NCI-H524 (cell line): Measurements from ENCODE around the gene JAM3.

Experiments
- DNase-seq, 2 experiments: peaks; one replicate each; lab custom pipeline; 2025; lab: John Stamatoyannopoulos, UW

The JAM3 gene

DNA sequence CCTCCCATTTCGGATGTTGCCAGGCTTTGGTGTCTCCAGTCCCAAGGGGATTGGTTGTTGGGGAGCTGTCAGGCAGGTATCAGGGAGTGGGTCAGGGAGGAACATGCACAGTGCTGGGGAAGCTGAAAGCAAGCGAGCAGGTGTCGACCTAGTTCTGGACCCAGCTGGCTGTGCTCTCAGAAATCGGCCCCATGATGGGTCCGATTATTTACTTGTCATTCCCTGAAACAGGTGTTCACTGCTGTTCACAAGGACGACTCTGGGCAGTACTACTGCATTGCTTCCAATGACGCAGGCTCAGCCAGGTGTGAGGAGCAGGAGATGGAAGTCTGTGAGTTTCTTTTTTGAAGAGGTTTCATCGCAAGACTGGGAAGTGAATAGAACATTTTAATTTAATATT lies 76.8 kb downstream of the JAM3 start:
- DNase-seq = no peak

DNA sequence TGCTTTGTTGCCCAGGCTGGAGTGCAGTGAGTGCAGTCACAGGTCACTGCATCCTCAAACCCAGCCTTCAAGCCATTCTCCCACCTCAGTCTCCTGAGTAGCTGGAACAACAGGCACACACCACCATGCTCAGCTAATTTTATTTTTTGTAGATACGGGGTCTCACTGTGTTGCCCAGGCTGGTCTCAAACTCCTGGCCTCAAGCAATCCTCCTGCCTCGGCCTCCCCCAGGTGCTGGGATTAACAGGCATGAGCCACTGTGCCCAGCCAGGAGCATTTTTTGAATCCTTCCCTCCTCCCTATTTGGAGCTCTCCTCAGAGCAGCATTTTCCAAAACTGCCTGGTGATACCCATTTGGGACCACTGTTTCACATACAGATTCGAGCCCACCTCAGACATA lies 77.7 kb downstream of the JAM3 start:
- DNase-seq = no peak

DNA sequence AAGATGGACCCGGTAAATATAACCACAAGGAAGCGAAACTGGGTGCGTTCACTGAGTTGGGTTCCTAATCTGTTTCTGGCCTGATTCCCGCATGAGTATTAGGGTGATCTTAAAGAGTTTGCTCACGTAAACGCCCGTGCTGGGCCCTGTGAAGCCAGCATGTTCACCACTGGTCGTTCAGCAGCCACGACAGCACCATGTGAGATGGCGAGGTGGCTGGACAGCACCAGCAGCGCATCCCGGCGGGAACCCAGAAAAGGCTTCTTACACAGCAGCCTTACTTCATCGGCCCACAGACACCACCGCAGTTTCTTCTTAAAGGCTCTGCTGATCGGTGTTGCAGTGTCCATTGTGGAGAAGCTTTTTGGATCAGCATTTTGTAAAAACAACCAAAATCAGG lies 80.5 kb downstream of the JAM3 start:
- DNase-seq = no peak

- DNase-seq = no peak
These were observed 81.5 kb downstream of the JAM3 start for GRCh38 chr11:134150195-134150903.

- no peak for DNase-seq
These were observed 82.3 kb downstream of the JAM3 start for GRCh38 chr11:134151083-134151747.

DNA sequence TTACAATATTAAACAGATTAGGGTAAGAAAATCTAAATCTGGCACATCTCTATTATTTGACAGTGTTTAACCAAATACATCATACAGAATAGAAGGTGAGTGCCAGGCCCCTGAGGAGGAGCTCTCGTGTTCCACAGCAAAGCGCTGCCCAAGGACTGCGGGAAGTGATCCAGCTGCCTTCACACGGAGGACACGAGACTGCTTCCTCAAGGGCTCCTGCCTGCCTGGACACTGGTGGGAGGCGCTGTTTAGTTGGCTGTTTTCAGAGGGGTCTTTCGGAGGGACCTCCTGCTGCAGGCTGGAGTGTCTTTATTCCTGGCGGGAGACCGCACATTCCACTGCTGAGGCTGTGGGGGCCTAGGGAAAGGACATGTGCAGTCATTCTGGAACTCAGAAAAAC lies 83.8 kb downstream of the JAM3 start:
- no peak for DNase-seq

GRCh38 chr11:134153147-134153905 lies 84.5 kb downstream of the JAM3 start:
- no peak for DNase-seq

GRCh38 chr11:134154441-134154840 lies 85.6 kb downstream of the JAM3 start:
- no peak for DNase-seq

DNA sequence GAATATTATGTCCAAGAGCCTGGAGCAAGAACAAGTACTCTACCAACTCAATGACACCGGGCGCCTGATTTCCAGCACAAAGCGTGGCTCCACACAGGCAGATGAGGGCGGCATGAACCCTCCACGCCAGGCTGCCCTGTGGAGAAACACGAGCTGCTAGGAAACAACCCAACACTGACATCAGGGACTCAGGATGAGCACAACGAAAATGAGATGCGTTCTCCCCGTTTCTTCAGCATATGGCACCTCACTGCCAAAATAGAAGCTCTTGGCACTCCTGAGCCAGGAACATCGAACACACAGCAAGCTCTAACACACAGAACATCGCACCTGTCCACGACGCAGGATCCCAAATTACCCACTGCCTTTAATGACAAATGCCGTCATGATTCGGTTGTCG lies 86.6 kb downstream of the JAM3 start:
- no peak for DNase-seq

DNA sequence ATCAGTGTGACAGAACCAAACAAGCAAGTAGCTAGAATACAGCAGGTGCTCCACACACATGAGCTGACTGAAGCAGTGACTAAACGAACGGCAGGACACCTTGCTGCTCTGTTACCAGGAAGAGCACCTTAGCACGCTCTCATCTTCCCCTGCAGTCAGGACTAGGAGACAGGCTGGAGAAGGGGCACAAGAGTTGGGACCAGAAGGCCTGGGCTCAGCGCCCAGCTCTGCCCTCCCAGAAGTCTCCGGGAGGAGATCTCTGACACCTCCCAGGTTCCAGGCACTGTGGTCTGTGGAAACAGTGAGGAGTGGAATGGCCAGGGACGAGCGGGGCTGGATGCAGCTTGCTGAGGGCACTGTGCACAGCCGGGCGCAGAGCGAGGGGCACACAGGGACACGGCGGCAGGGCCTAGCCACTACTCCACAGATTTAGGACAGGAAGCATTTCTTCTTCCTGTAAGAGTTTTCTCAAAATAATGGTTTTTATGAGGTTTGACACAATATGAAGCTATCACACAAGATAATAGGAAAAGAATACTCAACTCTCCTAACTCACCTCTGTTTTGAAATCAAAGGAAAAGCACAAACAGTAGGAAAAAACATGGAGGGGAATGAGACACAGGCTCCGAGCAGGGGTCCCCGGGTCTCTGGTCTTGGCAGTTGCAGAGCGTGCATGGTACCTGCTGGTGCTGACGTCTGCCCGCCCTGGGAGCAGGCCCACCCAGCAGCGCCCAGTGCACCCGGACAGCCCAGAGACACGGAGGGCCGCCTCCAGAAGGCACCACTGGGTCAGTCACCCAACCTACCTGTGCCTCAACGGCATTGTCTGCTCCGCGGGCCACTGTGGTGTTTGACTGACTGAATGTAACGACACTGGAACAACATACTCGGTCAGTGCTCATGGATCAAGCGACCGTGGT lies 87.3 kb downstream of the JAM3 start:
- no peak for DNase-seq

DNA sequence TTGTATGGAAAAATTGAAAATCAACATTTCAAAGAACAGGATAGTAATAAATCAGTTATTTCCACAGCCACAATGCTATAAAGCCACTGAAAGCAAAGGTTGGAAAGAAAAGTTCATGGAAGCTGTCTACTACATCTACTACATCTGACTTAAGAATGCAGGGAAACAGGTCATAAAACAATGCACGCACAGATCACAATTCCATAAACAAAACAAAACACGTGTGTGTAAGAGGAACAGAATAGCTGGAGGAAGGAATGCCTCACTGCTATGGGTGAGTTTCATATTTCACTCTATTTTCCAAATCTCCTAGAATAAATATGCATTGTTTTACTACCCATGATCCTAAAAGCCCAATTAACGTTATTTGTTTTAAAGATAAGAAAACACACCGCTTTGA lies 88.6 kb downstream of the JAM3 start:
- no peak for DNase-seq

GRCh38 chr11:134158023-134158422 lies 89.2 kb downstream of the JAM3 start:
- DNase-seq = no peak

DNA sequence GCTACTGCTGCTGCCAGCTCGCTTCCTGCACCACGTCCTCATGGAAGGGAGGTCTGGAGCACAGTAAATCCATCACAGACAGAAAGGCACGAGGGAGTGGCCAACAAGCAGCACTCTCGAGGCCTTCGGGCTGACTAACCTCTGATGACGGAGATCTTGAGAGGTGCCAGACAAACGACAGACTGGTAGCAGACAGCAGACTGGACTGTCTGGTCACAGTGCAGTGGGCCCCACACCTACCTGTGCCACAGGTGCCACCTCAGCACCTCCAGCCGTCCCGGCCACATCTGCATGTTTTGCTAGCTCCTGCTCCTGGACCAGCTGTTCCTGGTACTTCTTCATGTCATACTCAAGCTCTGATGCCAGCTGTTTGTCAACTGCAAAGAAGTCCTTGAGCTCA lies 90.8 kb downstream of the JAM3 start:
- no peak for DNase-seq

DNA sequence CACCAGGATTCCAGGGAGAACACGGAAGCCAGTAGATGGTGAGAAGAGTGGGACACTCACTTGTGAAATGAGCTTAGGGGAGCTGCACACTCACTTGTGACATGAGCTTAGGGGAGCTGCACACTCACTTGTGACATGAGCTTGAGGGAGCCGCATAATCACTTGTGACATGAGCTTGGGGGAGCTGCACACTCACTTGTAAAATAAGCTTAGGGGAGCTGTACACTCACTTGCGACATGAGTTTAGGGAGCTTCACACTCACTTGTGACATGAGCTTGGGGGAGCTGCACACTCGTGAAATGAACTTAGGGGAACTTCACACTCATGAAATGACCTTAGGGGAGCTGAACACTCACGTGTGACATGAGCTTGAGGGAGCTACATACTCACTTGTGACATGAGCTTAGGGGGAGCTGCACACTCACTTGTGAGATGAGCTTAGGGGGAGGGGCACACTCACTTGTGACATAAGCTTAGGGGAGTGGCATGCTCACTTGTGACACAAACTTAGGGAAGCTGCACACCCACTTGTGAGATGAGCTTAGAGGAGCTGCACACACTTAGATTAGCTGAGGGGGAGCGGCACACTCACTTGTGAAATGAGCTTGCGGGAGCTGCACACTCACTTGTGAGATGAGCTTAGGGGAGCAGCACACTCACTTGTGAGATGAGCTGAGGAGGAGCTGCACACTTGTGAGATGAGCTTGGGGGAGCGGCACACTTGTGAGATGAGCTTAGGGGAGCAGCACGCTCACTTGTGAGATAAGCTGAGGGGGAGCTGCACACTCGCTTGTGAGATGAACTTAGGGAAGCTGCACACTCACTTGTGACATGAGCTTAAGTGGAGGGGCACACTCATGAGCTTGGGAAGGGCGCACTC lies 95.9 kb downstream of the JAM3 start:
- DNase-seq = no peak

- no peak for DNase-seq
These were observed 101.5 kb downstream of the JAM3 start for GRCh38 chr11:134170177-134170918.

- no peak for DNase-seq
These were observed 102.0 kb downstream of the JAM3 start for GRCh38 chr11:134170919-134171281.

- no peak for DNase-seq
These were observed 103.1 kb downstream of the JAM3 start for GRCh38 chr11:134171951-134172350.

GRCh38 chr11:134173296-134173695 lies 104.4 kb downstream of the JAM3 start:
- DNase-seq = no peak

GRCh38 chr11:134176284-134176683 lies 107.4 kb downstream of the JAM3 start:
- DNase-seq = no peak

DNA sequence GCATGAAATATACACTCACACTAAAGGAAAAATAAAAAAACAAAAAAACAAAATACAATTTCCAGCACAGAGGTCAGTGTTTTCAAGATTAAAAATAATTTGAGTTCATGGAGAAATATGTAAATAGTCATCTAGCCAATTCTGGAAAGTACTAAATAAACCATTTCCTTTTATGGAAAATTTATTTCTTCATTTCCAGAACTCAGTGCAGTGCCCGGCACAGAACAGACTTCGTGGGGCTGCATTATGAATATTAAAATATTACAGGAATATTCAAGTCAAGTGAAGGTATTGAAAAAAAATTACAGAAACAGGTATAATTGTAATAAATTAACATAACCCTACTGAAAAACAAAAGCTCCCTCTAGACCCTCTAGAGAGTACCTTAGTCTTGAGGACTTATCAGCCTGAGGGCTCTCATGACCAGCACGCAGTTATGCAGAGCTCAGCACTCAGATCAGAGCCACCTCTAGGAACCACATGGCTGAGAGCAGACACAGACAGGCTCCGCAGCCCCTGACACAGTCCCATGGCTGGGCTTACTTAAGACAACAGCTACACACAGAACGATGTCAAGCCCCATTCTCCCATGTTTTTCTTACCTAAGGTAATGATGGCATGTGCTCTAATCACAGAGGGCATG lies 109.3 kb downstream of the JAM3 start:
- DNase-seq = no peak
